ENCODE measurements around the gene HOXA5. TPM values are rescaled to one million over a fixed set of nuclear protein-coding genes. Genes with fewer than 3 reads are reported as not detected.
A peak's percentile ranks its signal among the peaks of the same experiment; 100 is the strongest.

HOXA5 gene
- total and polyA plus RNA-seq, 2 donors (not counting 1 experiment from before 2014, with no cell fraction given), result 18.3 to 35.6 TPM

DNA sequence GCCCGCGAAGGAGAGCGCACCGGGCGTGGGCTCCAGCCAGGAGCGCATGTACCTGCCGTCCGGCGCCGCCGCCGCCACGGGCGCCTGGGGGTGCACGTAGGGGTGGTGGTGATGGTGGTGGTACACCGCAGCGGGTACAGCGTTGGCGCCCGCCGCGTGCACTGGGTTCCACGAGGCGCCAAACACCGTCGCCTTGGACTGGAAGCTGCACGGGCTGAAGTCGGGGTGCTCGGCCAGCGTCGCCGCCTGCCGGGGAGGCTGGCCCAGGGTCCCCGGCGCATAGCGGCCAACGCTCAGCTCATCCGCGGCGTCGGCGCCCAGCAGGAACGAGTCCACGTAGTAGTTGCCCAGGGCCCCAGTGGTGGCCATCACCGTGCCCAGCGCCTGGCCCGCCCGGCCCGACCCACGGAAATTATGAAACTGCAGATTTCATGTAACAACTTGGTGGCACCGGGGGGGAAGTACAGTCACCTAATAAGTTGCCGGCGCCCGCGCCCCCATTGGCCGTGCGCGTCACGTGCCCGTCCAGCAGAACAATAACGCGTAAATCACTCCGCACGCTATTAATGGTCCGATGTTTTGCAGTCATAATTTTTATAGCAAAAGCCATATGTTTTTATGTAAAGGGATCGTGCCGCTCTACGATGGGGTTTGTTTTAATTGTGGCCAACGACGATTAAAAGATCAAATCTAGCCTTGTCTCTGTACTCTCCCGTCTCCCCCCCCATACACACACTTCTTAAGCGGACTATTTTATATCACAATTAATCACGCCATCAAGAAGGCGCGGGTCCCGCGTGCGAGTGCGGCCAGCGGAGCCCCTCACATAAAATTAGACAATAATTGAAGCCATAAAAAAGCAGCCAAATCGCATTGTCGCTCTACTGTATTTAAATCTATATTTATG lies 21.9 kb upstream of the HOXA5 start, which contains the start of gene HOXA9:
HOXA9 (minus strand) TSS at position 449 of the 907 bp plus-strand sequence; CDS start at position 369, 80 bp downstream.
- peak within 1 kb of the TSS in 1 of 4 experiments; percentile 40 for H3K4me3 ChIP-seq (replicated peaks in 1 of 4; ENCODE audit: control extremely low read depth in 1 of 4, insufficient read depth in 1 of 4, low read depth in 3 of 4, low read length in 4 of 4)
- peaks cover 68% of the 10 kb centered on the region for H3K27me3 ChIP-seq (ENCODE audit: control insufficient read depth, insufficient read depth, low read length)
- DNase-seq (ENCODE audit: low read depth in 2 of 2), result peak in 1 of 2 donors; percentile 75
- H3K36me3 ChIP-seq (ENCODE audit: control insufficient read depth, insufficient read depth, low read length), result no peaks in the 10 kb centered on the region
- no peak within 1 kb of the TSS for H3K27ac ChIP-seq (ENCODE audit: insufficient read depth, low read length)
- H3K9me3 ChIP-seq (ENCODE audit: control insufficient read depth, insufficient read depth, low read depth, low read length), result no peaks in the 10 kb centered on the region
- H4K20me1 ChIP-seq (ENCODE audit: control insufficient read depth, extremely low read depth, insufficient read depth, low read length), result no peaks in the 10 kb centered on the region
- H2AFZ ChIP-seq (ENCODE audit: low read length), result no peak within 1 kb of the TSS
- TF ChIP-seq, protein P1, sequence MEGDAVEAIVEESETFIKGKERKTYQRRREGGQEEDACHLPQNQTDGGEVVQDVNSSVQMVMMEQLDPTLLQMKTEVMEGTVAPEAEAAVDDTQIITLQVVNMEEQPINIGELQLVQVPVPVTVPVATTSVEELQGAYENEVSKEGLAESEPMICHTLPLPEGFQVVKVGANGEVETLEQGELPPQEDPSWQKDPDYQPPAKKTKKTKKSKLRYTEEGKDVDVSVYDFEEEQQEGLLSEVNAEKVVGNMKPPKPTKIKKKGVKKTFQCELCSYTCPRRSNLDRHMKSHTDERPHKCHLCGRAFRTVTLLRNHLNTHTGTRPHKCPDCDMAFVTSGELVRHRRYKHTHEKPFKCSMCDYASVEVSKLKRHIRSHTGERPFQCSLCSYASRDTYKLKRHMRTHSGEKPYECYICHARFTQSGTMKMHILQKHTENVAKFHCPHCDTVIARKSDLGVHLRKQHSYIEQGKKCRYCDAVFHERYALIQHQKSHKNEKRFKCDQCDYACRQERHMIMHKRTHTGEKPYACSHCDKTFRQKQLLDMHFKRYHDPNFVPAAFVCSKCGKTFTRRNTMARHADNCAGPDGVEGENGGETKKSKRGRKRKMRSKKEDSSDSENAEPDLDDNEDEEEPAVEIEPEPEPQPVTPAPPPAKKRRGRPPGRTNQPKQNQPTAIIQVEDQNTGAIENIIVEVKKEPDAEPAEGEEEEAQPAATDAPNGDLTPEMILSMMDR (conservative IDR thresholded peaks at IDR 0.05 in 1 of 2, IDR thresholded peaks at IDR 0.05 in 1 of 2; ENCODE audit: low read depth in 1 of 2, low read length in 2 of 2), result no peak
- peak; percentile 97 for TF ChIP-seq EZH2 (IDR thresholded peaks at IDR 0.05; ENCODE audit: low read length, missing control alignments)
- H3K79me2 ChIP-seq (ENCODE audit: control insufficient read depth, insufficient read depth, low read length), result no peaks in the 10 kb centered on the region
- no peak within 1 kb of the TSS for H3K9ac ChIP-seq (ENCODE audit: insufficient read depth, low read length)
- H3K4me1 ChIP-seq (ENCODE audit: control insufficient read depth, extremely low read depth, insufficient read depth, low read length), result no peaks in the 10 kb centered on the region
- H3K4me2 ChIP-seq (ENCODE audit: extremely low read depth, insufficient read depth, low read length), result no peak within 1 kb of the TSS

DNA sequence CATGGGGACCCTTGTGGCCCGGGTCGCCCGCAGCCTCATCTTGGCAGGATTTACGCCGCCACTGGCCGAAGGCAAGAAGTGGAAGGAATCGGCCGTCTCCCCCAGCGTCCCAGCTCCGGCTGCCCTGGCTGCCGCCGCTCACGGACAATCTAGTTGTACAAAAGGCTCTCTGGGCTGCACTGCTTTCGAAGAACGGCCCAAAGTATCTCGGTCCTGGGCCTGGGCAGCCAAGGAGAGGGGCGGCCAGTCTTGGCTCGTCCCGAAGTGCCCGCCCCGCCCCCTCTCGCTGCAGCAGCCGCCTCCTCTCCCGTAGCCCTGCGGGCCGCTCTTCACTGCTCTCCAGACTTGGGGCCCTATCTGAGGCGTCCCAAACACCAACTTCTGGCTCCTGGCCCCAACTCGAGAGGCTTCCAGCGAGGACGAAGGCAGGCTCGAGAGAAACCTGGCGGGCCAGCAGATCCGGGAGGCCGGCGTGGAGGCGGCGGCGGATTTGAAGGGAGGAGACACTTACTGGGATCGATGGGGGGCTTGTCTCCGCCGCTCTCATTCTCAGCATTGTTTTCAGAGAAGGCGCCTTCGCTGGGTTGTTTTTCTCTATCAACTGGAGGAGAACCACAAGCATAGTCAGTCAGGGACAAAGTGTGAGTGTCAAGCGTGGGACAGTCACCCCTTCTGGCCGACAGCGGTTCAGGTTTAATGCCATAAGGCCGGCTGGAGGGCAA lies 21.0 kb upstream of the HOXA5 start:
- peaks cover 61% of the 10 kb centered on the region for H3K27me3 ChIP-seq (ENCODE audit: control insufficient read depth, insufficient read depth, low read length)
- H3K9ac ChIP-seq (ENCODE audit: insufficient read depth, low read length), result no peak overlapping the region
- H4K20me1 ChIP-seq (ENCODE audit: control insufficient read depth, extremely low read depth, insufficient read depth, low read length), result no peaks in the 10 kb centered on the region
- H3K36me3 ChIP-seq (ENCODE audit: control insufficient read depth, insufficient read depth, low read length), result no peaks in the 10 kb centered on the region
- no peaks in the 10 kb centered on the region for H3K9me3 ChIP-seq (ENCODE audit: control insufficient read depth, insufficient read depth, low read depth, low read length)
- no peak for DNase-seq (ENCODE audit: low read depth in 2 of 2)
- H3K4me2 ChIP-seq (ENCODE audit: extremely low read depth, insufficient read depth, low read length), result no peak overlapping the region
- H3K27ac ChIP-seq (ENCODE audit: insufficient read depth, low read length), result no peak overlapping the region
- H3K4me3 ChIP-seq (replicated peaks in 1 of 4; ENCODE audit: control extremely low read depth in 1 of 4, insufficient read depth in 1 of 4, low read depth in 3 of 4, low read length in 4 of 4), result no peak overlapping the region
- no peak overlapping the region for H2AFZ ChIP-seq (ENCODE audit: low read length)
- no peaks in the 10 kb centered on the region for H3K79me2 ChIP-seq (ENCODE audit: control insufficient read depth, insufficient read depth, low read length)
- no peak for TF ChIP-seq EZH2 (IDR thresholded peaks at IDR 0.05; ENCODE audit: low read length, missing control alignments)
- TF ChIP-seq, protein P1 (conservative IDR thresholded peaks at IDR 0.05 in 1 of 2, IDR thresholded peaks at IDR 0.05 in 1 of 2; ENCODE audit: low read depth in 1 of 2, low read length in 2 of 2), result no peak
- no peaks in the 10 kb centered on the region for H3K4me1 ChIP-seq (ENCODE audit: control insufficient read depth, extremely low read depth, insufficient read depth, low read length)

GRCh38 chr7:27164045-27164366 lies 20.5 kb upstream of the HOXA5 start:
- Histone ChIP-seq H3K27ac (ENCODE audit: insufficient read depth, low read length) (no peak overlapping the region), H3K4me3 (replicated peaks in 1 of 4; ENCODE audit: control extremely low read depth in 1 of 4, insufficient read depth in 1 of 4, low read depth in 3 of 4, low read length in 4 of 4) (no peak overlapping the region), H3K4me2 (ENCODE audit: extremely low read depth, insufficient read depth, low read length) (no peak overlapping the region), H4K20me1 (ENCODE audit: control insufficient read depth, extremely low read depth, insufficient read depth, low read length) (no peaks in the 10 kb centered on the region), H3K79me2 (ENCODE audit: control insufficient read depth, insufficient read depth, low read length) (no peaks in the 10 kb centered on the region), H2AFZ (ENCODE audit: low read length) (no peak overlapping the region), H3K27me3 (ENCODE audit: control insufficient read depth, insufficient read depth, low read length) (peaks cover 56% of the 10 kb centered on the region), H3K36me3 (ENCODE audit: control insufficient read depth, insufficient read depth, low read length) (no peaks in the 10 kb centered on the region), H3K9ac (ENCODE audit: insufficient read depth, low read length) (no peak overlapping the region), H3K9me3 (ENCODE audit: control insufficient read depth, insufficient read depth, low read depth, low read length) (no peaks in the 10 kb centered on the region), H3K4me1 (ENCODE audit: control insufficient read depth, extremely low read depth, insufficient read depth, low read length) (no peaks in the 10 kb centered on the region)
- no peak for DNase-seq (ENCODE audit: low read depth in 2 of 2)
- peak; percentile 38 for TF ChIP-seq EZH2 (IDR thresholded peaks at IDR 0.05; ENCODE audit: low read length, missing control alignments)
- TF ChIP-seq, protein P1 (conservative IDR thresholded peaks at IDR 0.05 in 1 of 2, IDR thresholded peaks at IDR 0.05 in 1 of 2; ENCODE audit: low read depth in 1 of 2, low read length in 2 of 2), result no peak

All from fibroblast of lung (primary cell).